Activated gamma-delta T cell treated with anti-CD3 and anti-CD28 coated beads, Interleukin-2, amount 50 U/mL, for 16 hours (primary cell): ENCODE data around the gene SPATA7.

Experiments used
- DNase-seq: peaks from one replicate; pipeline ENCODE4 v3.0.0-alpha.2; 2020; ENCODE audit warnings: low read depth

SPATA7 gene

DNA sequence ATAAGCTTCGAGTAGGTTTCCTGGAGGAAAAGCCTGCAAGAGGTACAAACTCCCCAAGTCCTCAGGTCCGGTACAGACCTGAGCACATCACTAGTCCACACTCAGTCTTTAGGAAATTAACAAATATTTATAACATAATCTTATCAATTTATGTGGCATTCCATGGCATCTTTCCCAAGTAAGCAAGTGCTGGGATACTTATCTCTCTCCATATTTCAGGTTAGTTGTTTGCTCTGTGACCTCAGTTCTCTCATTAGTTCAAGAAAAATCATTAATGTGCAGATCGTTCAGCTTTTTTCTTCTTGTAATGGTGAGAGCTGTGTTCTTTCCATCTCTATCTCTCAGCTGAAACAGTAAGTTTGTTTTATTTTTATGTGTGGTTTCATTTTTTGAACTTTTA lies 34.7 kb downstream of the SPATA7 start:
- no peak for DNase-seq

DNA sequence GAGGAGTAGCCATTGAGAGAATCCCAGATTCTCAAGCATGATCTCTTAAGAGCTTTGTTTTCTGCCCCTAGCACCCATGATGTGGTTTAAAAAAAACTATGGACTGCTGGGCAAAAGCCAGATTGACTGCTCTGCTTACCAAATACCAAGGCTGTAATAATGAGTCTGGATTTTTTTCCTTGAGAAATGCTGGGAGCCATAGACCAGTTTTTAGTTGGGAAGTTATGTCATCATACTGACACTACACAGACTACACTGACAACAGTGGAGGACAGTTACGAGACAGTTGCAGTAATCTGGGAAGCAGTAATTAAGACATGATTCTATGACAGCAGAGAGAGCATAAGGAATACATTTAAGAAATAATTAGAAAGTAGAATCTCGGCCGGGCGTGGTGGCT lies 35.8 kb downstream of the SPATA7 start:
- DNase-seq = no peak

DNA sequence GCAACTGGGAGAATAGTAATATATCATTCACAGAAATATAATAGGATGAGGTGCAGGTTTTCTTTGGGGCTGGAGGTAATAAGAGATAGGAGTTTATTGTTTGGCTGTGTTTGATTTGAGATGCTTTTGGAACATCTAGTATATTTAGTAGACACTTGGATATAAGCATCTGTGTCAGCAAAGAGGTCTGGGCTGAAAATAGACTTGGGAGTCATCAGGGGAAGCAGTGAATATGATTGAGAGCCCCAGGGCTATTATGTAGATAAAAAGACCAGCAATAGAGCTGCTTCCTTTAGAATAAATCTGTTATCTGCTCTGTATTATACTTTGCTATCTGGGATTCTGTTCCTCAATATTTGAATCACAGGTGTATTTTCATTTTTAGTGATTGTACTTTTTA lies 36.6 kb downstream of the SPATA7 start:
- no peak for DNase-seq

DNA sequence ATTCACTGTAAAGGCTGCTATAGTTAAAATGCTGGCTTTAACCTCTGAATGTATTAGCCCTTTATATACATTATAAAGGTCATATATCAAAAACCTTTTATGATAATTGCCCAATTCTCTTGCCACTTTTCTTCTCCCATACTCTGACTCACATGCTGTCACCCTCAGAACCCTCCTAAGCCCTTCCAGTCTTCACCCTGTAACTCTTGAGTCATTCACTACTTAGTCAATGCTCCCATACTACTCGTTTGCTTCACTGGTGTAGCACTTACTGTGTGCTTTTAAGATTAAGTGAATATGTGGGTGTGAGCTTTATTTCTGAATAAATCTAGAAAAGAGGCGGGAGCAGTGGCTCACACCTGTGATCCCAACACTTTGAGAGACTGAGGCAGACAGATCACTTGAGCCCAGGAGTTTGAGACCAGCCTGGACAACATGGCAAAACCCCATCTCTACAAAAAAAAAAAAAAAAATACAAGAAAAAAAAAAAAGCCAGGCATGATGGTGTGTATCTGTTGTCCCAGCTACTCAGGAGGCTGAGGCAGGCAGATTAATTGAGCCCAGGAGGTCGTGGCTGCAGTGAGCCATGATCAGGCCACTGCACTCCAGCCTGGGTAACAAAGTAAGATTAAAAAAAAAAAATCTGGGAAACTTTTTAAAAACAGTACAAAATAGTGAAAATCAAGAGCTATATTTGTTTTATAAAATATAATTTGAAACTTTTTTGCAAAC lies 37.6 kb downstream of the SPATA7 start:
- DNase-seq = no peak

DNA sequence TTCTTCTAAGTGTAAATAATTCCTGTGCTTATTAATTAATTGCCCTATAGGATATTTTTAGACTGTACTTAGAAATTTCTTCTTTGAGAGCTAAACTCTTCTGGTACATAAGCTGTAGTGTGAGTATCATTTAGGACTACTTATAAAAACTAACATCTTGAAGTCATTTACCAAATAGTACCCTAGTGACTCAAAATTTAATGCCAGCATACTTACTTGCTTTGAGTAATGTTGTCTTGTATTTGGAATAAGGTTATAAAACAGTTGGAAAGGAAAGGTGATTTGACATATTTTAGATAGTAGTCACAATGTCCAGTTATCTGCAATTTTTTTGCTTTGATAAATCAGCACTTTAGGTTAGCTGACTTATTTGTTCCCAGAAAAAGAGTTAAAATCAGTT lies 39.1 kb downstream of the SPATA7 start:
- DNase-seq = no peak

DNA sequence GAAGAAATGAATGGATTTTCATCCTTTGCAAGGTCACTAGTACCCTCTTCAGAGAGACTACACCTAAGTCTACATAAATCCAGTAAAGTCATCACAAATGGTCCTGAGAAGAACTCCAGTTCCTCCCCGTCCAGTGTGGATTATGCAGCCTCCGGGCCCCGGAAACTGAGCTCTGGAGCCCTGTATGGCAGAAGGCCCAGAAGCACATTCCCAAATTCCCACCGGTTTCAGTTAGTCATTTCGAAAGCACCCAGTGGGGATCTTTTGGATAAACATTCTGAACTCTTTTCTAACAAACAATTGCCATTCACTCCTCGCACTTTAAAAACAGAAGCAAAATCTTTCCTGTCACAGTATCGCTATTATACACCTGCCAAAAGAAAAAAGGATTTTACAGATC lies 40.8 kb downstream of the SPATA7 start:
- no peak for DNase-seq

DNA sequence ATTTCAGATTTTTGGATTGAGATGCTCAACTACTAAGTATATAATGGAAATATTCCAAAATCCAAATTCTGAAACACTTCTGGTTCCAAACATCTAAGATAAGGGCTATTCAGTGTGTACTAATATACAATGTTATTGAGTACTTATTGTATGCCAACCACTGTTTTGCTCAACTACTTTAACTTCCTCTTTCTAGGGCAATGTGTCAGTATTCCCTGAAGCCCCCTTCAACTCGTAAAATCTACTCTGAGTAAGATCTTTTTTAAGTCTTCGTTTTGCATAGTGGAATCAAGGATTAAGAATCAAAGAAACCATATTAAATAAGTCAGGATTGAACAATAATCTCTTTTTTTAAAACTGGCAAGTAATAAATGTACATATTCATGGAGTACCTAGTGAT lies 45.5 kb downstream of the SPATA7 start:
- no peak for DNase-seq

DNA sequence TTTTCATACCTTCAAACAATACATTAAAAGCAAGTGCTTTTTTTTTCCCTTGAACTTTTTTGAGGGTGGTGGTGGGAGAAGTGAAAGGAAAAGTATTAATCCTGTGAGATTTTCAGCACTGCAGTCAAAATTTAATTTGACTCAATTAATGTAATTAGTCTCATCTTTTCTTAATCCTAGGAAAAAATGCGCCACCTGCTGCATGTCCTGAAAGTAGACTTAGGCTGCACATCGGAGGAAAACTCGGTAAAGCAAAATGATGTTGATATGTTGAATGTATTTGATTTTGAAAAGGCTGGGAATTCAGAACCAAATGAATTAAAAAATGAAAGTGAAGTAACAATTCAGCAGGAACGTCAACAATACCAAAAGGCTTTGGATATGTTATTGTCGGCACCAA lies 52.2 kb downstream of the SPATA7 start:
- no peak for DNase-seq

DNA sequence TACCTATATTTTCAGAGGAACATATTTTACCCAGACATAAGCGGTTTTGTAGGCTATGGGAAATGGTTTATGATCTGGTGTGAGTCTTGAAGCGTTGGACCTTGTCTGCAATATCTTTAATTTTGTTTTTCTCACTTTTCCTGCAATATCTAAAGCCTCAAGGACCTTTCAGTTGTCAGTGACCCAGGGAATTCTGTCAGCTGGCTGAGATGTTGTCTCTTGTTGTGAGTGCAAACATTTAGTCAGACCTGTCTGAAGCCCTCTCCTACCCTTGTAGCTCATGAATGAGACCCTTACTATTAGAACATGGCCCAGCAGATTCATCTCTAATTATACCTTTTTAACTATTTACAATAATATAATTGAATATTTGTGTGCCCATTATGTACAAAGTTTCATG lies 53.6 kb downstream of the SPATA7 start:
- DNase-seq = no peak

DNA sequence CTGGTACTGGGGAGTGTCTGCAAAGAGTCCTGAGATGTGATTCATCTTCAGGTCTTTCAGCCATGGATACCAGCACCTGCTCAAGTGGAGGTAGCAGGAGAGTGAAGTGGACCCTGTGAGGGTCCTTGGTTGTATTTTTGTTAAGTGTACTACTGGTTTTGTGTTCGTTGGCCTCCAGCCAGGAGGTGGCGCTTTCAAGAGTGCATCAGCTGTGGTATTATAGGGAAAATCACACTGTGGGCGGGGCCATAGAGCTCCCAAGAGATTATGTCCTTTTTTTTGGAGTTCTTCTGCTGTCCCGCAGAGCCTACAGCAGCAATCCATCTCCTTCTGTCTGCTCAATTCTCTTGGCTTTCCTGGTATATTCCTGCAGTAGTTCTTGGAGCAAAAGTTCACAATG lies 66.8 kb downstream of the SPATA7 start:
- DNase-seq = no peak

DNA sequence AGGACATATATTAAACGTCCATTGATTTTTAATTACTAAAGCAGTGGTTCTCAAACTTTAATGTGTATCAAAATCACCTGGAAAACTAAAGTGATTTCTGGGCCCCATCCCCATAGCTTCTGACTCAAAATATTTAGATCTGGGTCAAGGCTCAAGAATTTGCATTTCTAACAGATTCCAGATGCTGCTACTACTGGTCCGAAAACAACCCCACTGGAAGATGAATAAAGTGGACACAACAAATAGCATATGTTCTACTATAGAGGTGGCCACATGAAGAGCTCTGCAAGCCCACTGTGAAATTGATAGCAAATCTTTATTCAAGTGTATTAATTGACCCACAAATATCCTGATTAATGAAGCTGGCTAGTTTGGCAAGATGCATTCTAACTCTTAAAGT lies 69.4 kb downstream of the SPATA7 start:
- DNase-seq = no peak

DNA sequence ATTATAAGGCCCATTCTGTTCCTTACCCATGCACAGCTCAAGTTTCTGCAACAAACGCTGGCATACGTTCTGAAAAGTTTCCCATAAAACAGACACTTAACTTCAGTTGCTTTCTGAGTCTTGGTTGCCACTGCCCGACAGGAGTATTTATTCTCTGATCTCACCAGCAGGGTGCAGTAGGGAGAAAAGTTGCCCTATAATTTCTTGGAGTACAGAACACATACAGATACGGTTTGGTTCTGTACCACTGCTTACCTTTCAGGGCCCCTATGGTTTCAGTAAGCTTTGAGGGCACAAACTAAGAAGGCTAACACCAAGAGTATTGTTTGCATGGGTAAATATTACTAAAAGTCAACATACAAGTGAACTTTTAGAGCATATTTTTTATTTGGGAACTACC lies 77.9 kb downstream of the SPATA7 start:
- DNase-seq = no peak

DNA sequence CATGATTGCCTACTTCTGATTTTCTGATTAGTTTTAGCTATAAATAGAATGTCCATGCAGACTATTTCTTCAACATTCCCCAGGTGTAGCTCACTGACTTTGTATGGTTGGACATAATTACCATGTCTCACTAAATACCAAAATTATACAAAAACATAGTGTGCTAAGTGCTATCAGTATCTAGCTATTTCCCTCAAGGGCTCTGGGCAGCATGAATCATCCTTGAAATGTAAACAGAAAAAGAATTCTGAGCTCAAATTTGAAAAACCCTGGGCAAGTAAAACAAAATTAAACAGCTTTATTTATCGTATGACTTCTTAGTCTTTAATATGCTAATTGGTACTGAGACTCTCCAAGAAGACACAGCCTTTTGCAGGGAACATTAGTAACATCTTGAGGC lies 82.9 kb downstream of the SPATA7 start:
- DNase-seq = no peak

DNA sequence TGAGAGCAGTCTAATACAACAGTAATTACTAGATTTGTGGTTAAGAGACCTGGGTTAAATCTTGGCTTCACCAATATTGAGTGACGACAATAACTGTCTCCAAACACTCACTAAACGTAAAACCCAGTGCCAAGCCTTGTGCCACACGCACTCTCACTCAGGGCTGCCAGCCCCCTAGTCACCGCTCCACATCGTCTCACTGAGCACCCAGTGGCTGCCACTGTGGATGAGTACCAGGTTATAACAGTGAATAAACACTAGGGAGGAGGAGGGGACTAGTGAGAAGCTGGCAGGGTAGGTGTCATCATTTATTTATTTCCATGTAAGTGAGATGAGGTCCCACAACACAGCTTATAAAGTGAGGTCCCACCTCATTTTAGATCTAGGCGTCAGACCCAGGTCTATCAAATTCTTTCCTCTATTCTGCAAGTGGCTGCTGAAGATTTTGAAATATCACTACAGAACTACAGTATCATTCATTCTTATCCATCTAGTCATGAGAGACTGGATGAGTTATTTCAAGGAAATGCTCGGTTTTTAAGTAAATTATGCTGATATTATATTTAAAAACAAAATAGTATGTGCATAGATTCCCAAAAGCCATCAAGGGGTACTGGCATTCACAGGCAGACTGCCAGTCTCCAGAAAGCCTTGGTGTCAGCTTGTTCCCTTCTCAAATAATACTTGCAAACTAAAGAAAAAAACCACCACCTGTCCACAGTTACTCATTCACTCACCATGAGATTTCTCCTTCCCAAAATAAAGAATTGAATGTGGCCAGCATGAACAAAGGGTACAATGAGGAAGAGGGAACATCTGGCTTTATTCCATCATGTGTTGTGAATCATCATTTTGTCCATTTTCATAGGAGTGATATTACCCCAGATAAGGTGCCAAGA lies 85.3 kb downstream of the SPATA7 start:
- no peak for DNase-seq

DNA sequence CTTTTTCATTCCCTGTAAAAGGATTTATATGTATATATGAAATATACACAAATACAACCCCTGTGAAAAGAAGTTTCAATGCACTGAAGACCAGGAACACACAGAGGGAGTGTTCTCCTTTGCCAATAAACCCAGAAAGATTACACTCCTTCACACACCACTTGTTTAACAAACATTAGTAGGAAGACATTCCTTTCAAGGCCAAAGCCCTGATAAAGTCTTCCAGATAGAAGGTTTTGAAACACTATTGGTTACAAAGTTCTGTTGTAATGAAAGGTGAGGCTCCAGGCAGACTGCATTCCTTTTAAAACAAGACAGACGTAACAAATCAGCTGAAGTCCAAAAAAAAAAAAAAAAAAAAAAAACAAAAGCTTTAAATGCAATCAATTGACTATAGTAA lies 88.3 kb downstream of the SPATA7 start:
- no peak for DNase-seq

DNA sequence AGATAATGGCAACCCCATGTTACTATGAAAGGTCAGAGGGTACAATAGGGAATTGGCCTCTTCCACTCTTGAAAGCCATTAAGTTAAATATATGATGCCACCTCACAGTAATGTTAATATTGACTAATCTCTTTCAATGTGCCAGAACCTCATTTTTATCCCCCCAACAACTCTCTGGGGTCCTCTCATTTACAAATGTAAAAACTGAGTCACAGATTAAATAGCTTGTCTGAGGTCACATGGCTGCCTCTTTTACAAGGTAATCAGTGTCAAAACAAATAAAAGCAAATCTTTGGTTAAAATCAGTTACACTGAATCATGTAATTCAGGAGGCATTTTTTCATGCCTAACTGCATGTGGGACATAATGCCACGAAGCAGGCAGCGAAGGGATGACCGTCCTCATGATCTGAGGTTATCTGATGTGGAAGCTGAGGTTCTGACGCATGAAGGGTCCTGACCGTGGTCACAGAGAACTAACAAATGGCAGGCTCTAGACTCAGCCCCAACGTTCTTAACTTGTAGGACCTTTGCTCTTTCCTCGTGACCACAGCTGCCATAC lies 90.8 kb downstream of the SPATA7 start:
- no peak for DNase-seq

DNA sequence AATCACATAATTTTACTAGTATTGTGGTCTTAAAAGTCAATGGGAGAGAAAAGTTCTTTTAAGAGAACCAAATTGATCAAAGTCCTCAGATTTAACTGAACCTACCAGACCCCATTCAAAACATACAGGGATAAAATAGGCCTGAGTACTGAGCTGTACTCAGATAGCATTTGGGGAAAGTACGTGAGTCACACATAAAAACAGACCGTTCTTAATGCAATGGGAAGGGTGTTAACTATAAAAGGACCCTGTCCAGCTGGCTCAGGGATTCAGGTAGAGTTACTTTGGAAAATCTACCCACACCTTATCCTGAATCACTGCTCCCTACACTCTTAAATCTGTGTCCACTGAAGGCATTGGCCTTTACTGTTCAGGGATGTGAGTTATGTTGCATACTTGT lies 91.4 kb downstream of the SPATA7 start:
- DNase-seq = no peak

DNA sequence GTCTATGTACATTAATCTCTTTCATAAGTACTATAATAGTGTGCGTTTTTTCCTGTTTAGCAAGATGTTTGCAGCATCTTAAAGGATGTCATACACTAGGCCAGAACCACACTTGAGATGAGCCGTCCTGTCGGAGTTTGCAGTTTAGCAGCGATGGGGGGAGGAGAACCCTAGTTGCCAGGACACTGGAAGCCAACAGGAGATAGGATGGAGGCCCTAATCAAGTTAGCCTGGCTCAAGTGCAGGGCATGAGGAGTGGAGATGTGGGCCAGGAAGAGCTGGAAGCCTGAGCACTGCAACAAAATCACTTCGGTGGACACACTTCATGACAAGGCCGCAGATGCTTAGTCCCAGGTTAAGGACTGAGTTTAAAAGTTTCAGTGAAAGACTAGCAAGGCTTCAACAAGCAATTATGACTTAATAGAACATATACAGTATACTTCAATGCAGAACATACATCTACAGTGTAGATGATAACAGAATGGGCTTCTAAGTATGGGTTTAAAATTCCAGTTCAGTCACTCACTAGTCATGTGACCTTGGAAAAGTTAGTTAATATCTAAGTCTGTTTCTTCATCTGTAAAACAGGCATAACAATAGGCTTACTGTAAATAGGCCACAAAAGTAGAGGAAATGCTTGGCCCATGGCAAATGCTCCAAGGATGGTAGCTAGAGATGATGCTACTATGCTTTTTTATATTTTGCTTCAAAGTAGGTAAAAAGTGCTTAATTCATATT lies 92.2 kb downstream of the SPATA7 start:
- no peak for DNase-seq

DNA sequence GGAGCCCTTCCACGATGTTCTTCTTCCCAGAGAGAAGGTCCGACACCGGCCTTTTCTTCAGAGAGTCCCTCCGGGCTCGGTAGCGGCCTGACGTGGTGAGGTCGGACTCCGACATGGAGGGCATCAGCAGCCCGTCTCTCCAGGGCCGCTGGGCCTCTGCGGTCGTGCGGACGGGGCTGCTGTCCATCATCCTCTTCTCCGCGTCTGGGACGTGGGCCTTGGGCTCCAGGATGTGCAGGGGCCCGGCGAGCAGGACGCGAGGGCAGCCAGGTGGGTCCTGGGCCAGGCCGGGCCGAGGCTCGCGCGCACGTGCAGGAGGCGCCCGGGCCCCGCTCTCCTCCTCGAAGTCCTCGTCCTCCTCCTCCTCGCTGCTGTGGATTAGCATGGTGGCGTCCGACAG lies 93.5 kb downstream of the SPATA7 start:
- DNase-seq = no peak

DNA sequence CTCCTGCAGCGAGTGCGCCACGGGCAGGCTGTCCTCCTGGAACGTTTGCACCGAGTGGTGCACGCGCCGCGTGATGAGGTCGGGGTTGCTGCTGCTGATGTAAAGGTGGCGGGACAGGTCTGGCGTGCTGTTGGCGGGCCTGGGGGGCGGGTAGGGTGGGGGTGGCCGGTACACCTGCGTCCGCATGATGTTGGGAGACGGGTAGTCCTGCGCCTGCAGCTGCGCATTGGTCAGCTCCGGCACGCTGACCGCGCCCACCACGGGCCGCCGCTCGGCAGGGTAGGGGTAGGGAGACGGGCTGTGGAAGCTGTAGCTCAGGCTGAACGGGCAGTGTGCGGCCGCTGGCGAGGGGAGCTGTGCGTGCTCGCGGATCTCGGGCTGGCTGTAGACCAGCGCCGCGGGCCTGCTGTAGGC lies 94.1 kb downstream of the SPATA7 start:
- no peak for DNase-seq

DNA sequence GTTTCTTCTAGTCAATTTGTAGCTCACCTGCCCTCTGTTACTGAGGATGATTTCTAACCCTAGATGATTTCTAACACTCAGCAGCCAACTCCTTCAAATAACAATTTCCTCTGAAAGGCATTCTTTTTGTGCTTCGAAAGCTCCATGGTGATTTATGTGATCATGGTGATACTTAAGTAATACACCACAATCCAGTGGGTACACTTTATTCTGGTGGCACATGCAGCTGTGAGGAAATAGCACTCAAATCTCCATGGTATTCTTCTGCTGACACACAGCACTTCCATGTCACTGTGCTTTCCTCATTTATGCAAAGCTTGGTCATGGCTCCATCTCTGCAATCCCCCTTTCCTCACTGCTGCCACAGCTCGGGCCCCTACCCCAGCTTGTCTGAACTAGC lies 95.6 kb downstream of the SPATA7 start:
- no peak for DNase-seq

DNA sequence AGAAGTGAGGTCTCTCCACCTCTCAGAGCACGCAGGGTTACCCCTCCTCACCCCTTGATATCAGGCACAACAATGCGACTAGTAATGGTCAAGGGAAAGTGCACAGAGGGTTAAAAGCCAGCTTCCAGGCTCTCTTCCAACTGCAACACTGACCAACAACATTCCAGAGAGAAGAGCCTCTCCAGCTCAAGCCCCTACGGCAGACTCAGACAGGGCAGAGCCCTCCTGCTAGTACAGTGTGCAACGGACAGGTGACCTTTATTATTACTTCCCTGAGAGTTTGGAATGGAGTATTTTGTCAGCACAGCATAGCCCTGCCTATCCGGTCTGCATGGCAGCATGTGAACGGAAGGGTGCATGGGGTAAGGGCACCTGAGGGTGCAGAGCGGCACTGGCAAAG lies 96.3 kb downstream of the SPATA7 start:
- no peak for DNase-seq

DNA sequence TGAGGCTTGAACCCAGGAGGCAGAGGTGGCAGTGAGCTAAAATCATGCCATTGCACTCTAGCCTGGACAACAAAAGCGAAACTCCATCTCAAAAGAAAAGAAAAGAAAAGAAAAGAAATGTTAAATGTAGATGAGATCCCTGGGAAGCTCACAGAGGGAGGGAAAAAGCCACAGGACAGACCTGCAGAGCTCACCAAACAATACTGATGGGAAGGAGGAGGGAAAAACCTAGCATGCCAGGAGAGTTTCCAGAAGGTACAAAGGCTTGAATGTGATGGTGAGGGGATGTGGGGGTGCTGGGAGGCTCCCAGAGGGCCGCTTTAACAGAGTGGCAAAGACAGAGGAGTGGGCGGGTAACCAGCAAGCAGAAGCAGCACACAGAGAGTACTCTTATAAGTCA lies 97.1 kb downstream of the SPATA7 start:
- DNase-seq = no peak
